Natural killer cell (primary cell): Measurements from ENCODE around the gene ARL3. TPM values are rescaled to one million over a fixed set of nuclear protein-coding genes. Genes with fewer than 3 reads are reported as not detected.

Experiments
- ATAC-seq, 3 donors: fragments of 150-1000 bp in 2 of 3; fragments of 200-7000 bp in 1 of 3; cut with Tn5 transposase; 1 replicate in 1 of 3; 2 replicates in 2 of 3; pipeline ENCODE4 v1.10.0; 2021; ENCODE audit warnings: mild to moderate bottlenecking in 2 of 3, moderate library complexity in 2 of 3
- DNase-seq, 2 donors: peaks; one replicate each; pipeline versions ENCODE4 v3.0.0 to v3.0.0-alpha.2; 2013 to 2021; ENCODE audit warnings: mixed read lengths in 1 of 2
- H3K27ac ChIP-seq: one replicate; pipeline ENCODE4 v1.5.1; 2013; ENCODE audit warnings: mild to moderate bottlenecking, low read length
- H3K27me3 ChIP-seq: one replicate; pipeline ENCODE4 v1.6.1; 2013; ENCODE audit warnings: low read length; ENCODE audit not compliant: control insufficient read depth, insufficient read depth
- H3K36me3 ChIP-seq: one replicate; pipeline ENCODE4 v1.6.1; 2013; ENCODE audit warnings: low read length; ENCODE audit not compliant: control insufficient read depth, insufficient read depth
- H3K4me1 ChIP-seq: one replicate; pipeline ENCODE4 v1.6.1; 2013; ENCODE audit warnings: low read length; ENCODE audit not compliant: control insufficient read depth, insufficient read depth
- H3K4me3 ChIP-seq: one replicate; pipeline ENCODE4 v1.5.1; 2013; ENCODE audit warnings: low read length
- H3K9me3 ChIP-seq: one replicate; pipeline ENCODE4 v1.6.1; 2013; ENCODE audit warnings: low read length; ENCODE audit not compliant: control insufficient read depth, insufficient read depth
- H3K27ac Mint-ChIP-seq, 2 donors: one replicate each; pipeline ENCODE4 v1.8.0; 2022; ENCODE audit warnings: mild to moderate bottlenecking in 2 of 2, mixed read lengths in 2 of 2, moderate library complexity in 1 of 2
- H3K27me3 Mint-ChIP-seq, 2 donors: one replicate each; pipeline ENCODE4 v1.8.0; 2022; ENCODE audit warnings: low read depth in 2 of 2, mixed read lengths in 2 of 2
- H3K36me3 Mint-ChIP-seq: one replicate; pipeline ENCODE4 v1.8.0; 2022; ENCODE audit warnings: mixed read lengths
- H3K4me1 Mint-ChIP-seq, 2 donors: one replicate each; pipeline ENCODE4 v1.8.0; 2022; ENCODE audit warnings: mixed read lengths in 2 of 2
- H3K4me3 Mint-ChIP-seq: one replicate; pipeline ENCODE4 v1.8.0; 2022; ENCODE audit warnings: mild to moderate bottlenecking, moderate library complexity, mixed read lengths
- H3K9me3 Mint-ChIP-seq, 2 donors: one replicate each; pipeline ENCODE4 v1.8.0; 2022; ENCODE audit warnings: mixed read lengths in 2 of 2
- WGBS: methylation state at CpG from one replicate; pipeline ENCODE4 v1.1.7; 2013; ENCODE audit warnings: missing lambda C conversion rate; ENCODE audit not compliant: insufficient coverage; 5-methylcytosine and 5-hydroxymethylcytosine counted together
- intact Hi-C: fragments of 100-400 bp; cut with micrococcal nuclease; formaldehyde crosslinking; loops from one replicate; pipeline ENCODE4 v1.14.2; 2022
- total RNA-seq, 4 donors: library from RNA; stranded (reverse); fragments of 120-200 nt in 1 of 4; gene quantifications; one replicate each; pipeline versions ENCODE4 v1.2.3 to v1.2.4, GENCODE V29; 2013 to 2022
- TF ChIP-seq, protein P1 (sequence below): fragments of 200-600 bp; IDR thresholded peaks from one replicate; pipeline ENCODE4 v1.8.0; 2022; ENCODE audit warnings: antibody characterized with exemption

The ARL3 gene
- total RNA-seq, 3 donors from 2014 or later (not counting 1 experiment from before 2014, with no cell fraction given): 1.4 to 1.7 (median 1.5) TPM

DNA sequence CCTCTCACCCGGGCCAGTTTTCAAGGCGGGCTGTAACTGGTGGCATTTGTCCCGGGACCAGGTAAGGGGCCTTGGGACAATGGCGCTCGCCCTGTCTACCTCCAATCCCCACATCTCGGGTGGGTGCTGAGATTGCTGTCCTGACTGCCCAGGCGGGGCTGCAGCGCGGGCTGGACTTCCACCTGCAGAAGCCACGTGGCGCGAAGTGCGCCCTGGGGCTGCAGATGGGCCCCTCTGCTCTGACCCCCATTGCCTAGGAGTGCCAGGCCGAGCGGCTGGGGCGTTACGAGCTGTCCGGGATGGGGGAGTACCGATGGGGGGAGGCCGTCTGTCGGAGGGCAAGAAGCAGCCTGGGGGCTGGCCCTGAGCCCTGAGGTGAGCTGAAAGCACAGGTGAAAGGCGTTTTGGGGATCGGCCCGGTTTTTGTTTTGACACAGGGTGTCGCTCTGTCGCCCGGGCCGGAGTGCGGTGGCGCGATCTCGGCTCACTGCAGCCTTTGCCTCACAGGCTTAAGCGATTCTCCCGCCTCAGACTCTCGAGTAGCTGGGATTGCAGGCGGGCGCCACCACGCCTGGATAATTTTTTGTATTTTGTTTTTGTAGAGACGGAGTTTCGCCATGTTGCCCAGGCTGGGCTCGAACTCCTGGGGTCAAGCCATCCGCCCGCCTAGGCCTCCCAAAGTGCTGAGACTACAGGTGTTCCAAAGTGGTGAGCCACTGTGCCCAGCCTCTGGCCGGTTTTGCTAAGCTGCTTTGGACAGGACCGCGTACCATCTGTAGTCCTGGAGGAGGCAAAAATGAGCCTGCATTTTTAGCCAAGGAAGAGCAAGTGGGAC lies 641 bp upstream of the ARL3 start, which contains the start of gene SFXN2:
Gene SFXN2 (plus strand): TSS at position 16 of the 835 bp plus-strand sequence. CDS start 12,001 bp downstream, outside the sequence.
- Mint-ChIP-seq H3K9me3 (no peaks in the 10 kb centered on the region), H3K27me3 (no peaks in the 10 kb centered on the region)

DNA sequence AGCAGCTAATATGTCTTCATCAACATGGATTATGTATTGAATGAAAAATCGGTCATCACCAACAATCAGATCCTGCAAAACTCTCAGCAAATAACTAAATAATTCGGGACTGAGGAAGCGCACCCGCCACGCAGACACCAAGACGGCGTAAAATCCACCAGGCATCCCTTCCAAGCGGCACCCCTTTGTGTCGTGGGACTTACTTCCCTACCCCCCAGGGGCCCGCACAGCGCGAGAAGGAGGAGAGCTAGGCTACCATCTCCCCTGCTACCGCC lies 721 bp downstream of the ARL3 start:
- Mint-ChIP-seq H3K4me3 (peak overlapping the region; percentile 82), H3K27me3 (no peaks in the 10 kb centered on the region), H3K4me1 (peaks cover 17 to 34% of the 10 kb centered on the region in 2 donors), H3K36me3 (no peaks in the 10 kb centered on the region), H3K9me3 (no peaks in the 10 kb centered on the region), H3K27ac (peak overlapping the region; percentile 79 to 96)
- Histone ChIP-seq H3K27me3 (no peaks in the 10 kb centered on the region), H3K36me3 (peaks cover 4% of the 10 kb centered on the region), H3K4me1 (peaks cover 15% of the 10 kb centered on the region), H3K4me3 (peak overlapping the region; percentile 99), H3K27ac (peak overlapping the region; percentile 89), H3K9me3 (no peaks in the 10 kb centered on the region)
- ATAC-seq (peak; percentile 57 to 73 (median 59)), DNase-seq (peak in 1 of 2 donors; percentile 56)
- intact Hi-C loops: loop anchor here (1.0 to 5.0 kb wide), 3 partner anchors 51 to 211 kb away; partner anchors contain the start of genes ACTR1A and SUFU
- WGBS: 0% methylated on average over 12 of the region's 13 CpGs
- TF ChIP-seq, protein P1, sequence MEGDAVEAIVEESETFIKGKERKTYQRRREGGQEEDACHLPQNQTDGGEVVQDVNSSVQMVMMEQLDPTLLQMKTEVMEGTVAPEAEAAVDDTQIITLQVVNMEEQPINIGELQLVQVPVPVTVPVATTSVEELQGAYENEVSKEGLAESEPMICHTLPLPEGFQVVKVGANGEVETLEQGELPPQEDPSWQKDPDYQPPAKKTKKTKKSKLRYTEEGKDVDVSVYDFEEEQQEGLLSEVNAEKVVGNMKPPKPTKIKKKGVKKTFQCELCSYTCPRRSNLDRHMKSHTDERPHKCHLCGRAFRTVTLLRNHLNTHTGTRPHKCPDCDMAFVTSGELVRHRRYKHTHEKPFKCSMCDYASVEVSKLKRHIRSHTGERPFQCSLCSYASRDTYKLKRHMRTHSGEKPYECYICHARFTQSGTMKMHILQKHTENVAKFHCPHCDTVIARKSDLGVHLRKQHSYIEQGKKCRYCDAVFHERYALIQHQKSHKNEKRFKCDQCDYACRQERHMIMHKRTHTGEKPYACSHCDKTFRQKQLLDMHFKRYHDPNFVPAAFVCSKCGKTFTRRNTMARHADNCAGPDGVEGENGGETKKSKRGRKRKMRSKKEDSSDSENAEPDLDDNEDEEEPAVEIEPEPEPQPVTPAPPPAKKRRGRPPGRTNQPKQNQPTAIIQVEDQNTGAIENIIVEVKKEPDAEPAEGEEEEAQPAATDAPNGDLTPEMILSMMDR: no peak

More for the DNA sequence above, 641 bp upstream of the ARL3 start, which contains the start of gene SFXN2:
- intact Hi-C loops: loop anchor here (1.0 to 5.0 kb wide), 3 partner anchors 28 to 213 kb away; partner anchors contain the start of genes ACTR1A, SUFU and WBP1L
- H3K4me3 Mint-ChIP-seq: peak within 1 kb of the TSS; percentile 82
- peak within 1 kb of the TSS; percentile 99 for H3K4me3 ChIP-seq
- H3K4me1 Mint-ChIP-seq: peaks cover 17 to 34% of the 10 kb centered on the region in 2 donors
- peaks cover 4% of the 10 kb centered on the region for H3K36me3 ChIP-seq
- H3K36me3 Mint-ChIP-seq: no peaks in the 10 kb centered on the region
- H3K9me3 ChIP-seq: no peaks in the 10 kb centered on the region
- DNase-seq (peak in 1 of 2 donors; percentile 71), ATAC-seq (peak; percentile 12 to 19 (median 14))
- peak within 1 kb of the TSS; percentile 89 for H3K27ac ChIP-seq
- 5% methylated on average over 46 of the region's 46 CpGs for WGBS
- TF ChIP-seq, protein P1: no peak
- H3K27ac Mint-ChIP-seq: peak within 1 kb of the TSS; percentile 79 to 96
- no peaks in the 10 kb centered on the region for H3K27me3 ChIP-seq
- peaks cover 15% of the 10 kb centered on the region for H3K4me1 ChIP-seq

DNA sequence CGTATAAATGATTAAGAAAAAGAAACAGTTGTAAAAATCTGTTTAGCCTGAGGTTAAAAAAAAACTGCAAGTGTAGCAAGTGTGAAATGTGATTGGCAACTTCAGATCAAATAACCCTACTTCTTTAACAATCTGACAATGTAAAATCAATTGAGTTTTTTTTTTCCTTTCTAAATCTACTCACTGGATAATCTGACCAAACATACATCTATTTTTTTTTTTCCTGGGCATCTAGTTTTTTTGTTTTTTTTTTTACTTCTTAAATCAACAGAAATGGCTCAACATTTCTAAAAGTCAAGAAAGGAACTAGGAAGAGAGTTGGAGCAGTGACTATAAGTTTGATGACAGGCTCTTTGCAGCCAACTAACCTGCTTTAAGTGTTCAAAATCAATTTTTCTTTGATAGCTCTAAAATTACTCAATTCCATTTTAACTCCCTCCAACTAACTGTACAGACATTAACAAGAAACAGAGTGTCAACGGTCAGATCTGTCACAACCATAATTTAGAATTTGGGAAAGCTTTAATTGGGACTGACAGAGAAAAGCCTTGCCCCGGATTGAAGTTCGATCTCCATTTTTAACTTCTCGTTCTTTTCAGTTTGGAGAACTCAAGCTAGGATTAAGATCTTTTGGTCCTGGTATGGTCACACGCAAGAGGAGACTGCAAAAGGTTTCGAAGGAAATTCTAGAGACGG lies 1.2 kb downstream of the ARL3 start:
- Mint-ChIP-seq H3K4me3 (peak overlapping the region; percentile 82), H3K27ac (peak overlapping the region; percentile 79 to 96), H3K36me3 (no peaks in the 10 kb centered on the region), H3K27me3 (no peaks in the 10 kb centered on the region), H3K9me3 (no peaks in the 10 kb centered on the region), H3K4me1 (peaks cover 17 to 34% of the 10 kb centered on the region in 2 donors)
- no peaks in the 10 kb centered on the region for H3K27me3 ChIP-seq
- DNase-seq (no peak), ATAC-seq (no peak)
- intact Hi-C loops: loop anchor here (1.0 to 5.0 kb wide), 3 partner anchors 51 to 211 kb away; partner anchors contain the start of genes ACTR1A and SUFU
- no peaks in the 10 kb centered on the region for H3K9me3 ChIP-seq
- WGBS: 7% methylated on average over 8 of the region's 8 CpGs
- H3K36me3 ChIP-seq: peaks cover 4% of the 10 kb centered on the region
- peak overlapping the region; percentile 99 for H3K4me3 ChIP-seq
- H3K27ac ChIP-seq: peak overlapping the region; percentile 89
- TF ChIP-seq, protein P1: no peak
- H3K4me1 ChIP-seq: peaks cover 15% of the 10 kb centered on the region
